Measurements from ENCODE around the gene MCM9. TPM values are rescaled to one million over a fixed set of nuclear protein-coding genes. Genes with fewer than 3 reads are reported as not detected.

MCM9 gene
- total and polyA plus RNA-seq, 2 of the 13 experiments (the other 11 are each of a cell fraction or from before 2014, with no cell fraction given) = 3.8 to 17.2 TPM

DNA sequence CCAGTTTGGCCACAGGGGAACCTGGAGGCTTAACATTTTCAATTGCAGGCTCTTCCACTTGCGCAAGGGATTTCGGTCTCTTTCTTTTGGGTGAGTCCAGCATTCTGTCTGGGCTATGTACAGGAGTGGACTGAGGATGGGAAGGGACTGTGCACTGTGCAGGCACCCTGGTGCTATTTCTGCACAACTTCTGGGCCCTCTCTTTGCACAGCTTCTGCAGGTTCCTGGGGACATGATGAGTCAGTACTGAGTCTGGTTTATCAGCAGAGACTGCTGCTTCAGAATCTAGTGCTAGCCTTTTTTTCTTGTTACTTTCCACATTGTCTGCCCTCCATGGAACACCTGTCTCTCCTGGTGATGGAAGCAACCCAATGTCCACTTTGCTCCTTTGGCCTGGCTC, 119.5 kb downstream of the MCM9 start:
- intact Hi-C loops (cut with micrococcal nuclease; ENCODE audit: unreplicated experiment) = no loop called here
- DNase-seq (ENCODE audit: low spot score) = no peak
- Histone ChIP-seq H4K20me1 (ENCODE audit: insufficient read depth, low read length) (no peaks in the 10 kb centered on the region), H3K79me2 (ENCODE audit: insufficient read depth, low read length) (no peaks in the 10 kb centered on the region), H3K36me3 (replicated peaks in 1 of 2; ENCODE audit: control insufficient read depth in 1 of 2, insufficient read depth in 2 of 2, low read length in 2 of 2) (peaks cover 5 to 17% of the 10 kb centered on the region in 2 experiments; a peak in 3 of 5 replicates), H2AFZ (ENCODE audit: low read length) (no peak overlapping the region), H3K27me3 (ENCODE audit: control insufficient read depth in 1 of 2, insufficient read depth in 2 of 2, low read length in 2 of 2) (no peaks in the 10 kb centered on the region), H3K27ac (ENCODE audit: extremely low read length, insufficient read depth, low read length) (no peak overlapping the region), H3K4me3 (replicated peaks in 1 of 3; ENCODE audit: insufficient read depth in 1 of 3, low read depth in 2 of 3, low read length in 3 of 3) (no peak overlapping the region), H3K9me3 (ENCODE audit: low read length) (no peaks in the 10 kb centered on the region), H3K9ac (ENCODE audit: insufficient read depth, low read depth, low read length) (no peak overlapping the region), H3K4me2 (ENCODE audit: low read depth, low read length) (no peak overlapping the region), H3K4me1 (ENCODE audit: insufficient read depth, low read length) (no peaks in the 10 kb centered on the region)
- CTCF ChIA-PET (ENCODE audit: low intra/inter-chr PET ratio, low total read pairs) = no interaction called here
- ATAC-seq = no peak
- POLR2A ChIA-PET = no interaction called here
- in situ Hi-C loops (cut with HindIII; ENCODE audit: extremely low pct_ligation_motif_present, low pct_unique_long_range_greater_than_20kb) = no loop called here
- WGBS (ENCODE audit: low lambda C conversion rate) = 96% methylated on average over 2 of the region's 2 CpGs
- no TSS peak for BruUV-seq (replicated peaks)
- TF ChIP-seq MYC (CRISPR knock-in tag; IDR thresholded peaks at IDR 0.05; ENCODE audit: borderline replicate concordance) = no peak
- TF ChIP-seq ZSCAN29 (CRISPR knock-in tag; conservative IDR thresholded peaks at IDR 0.05) = no peak
- TF ChIP-seq, protein P1, sequence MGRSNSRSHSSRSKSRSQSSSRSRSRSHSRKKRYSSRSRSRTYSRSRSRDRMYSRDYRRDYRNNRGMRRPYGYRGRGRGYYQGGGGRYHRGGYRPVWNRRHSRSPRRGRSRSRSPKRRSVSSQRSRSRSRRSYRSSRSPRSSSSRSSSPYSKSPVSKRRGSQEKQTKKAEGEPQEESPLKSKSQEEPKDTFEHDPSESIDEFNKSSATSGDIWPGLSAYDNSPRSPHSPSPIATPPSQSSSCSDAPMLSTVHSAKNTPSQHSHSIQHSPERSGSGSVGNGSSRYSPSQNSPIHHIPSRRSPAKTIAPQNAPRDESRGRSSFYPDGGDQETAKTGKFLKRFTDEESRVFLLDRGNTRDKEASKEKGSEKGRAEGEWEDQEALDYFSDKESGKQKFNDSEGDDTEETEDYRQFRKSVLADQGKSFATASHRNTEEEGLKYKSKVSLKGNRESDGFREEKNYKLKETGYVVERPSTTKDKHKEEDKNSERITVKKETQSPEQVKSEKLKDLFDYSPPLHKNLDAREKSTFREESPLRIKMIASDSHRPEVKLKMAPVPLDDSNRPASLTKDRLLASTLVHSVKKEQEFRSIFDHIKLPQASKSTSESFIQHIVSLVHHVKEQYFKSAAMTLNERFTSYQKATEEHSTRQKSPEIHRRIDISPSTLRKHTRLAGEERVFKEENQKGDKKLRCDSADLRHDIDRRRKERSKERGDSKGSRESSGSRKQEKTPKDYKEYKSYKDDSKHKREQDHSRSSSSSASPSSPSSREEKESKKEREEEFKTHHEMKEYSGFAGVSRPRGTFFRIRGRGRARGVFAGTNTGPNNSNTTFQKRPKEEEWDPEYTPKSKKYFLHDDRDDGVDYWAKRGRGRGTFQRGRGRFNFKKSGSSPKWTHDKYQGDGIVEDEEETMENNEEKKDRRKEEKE (IDR thresholded peaks at IDR 0.05) = no peak
- no peak for TF ChIP-seq ZNF33B (CRISPR knock-in tag; IDR thresholded peaks at IDR 0.05)
- no peak for TF ChIP-seq RFXAP (CRISPR knock-in tag; IDR thresholded peaks at IDR 0.05; ENCODE audit: borderline replicate concordance)
- TF ChIP-seq, protein P2, sequence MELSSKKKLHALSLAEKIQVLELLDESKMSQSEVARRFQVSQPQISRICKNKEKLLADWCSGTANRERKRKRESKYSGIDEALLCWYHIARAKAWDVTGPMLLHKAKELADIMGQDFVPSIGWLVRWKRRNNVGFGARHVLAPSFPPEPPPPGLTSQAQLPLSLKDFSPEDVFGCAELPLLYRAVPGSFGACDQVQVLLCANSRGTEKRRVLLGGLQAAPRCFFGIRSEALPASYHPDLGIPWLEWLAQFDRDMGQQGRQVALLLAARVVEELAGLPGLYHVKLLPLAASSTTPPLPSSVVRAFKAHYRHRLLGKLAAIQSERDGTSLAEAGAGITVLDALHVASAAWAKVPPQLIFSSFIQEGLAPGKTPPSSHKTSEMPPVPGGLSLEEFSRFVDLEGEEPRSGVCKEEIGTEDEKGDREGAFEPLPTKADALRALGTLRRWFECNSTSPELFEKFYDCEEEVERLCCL (CRISPR knock-in tag; IDR thresholded peaks at IDR 0.05; ENCODE audit: borderline replicate concordance) = no peak
- TF ChIP-seq, protein P3, sequence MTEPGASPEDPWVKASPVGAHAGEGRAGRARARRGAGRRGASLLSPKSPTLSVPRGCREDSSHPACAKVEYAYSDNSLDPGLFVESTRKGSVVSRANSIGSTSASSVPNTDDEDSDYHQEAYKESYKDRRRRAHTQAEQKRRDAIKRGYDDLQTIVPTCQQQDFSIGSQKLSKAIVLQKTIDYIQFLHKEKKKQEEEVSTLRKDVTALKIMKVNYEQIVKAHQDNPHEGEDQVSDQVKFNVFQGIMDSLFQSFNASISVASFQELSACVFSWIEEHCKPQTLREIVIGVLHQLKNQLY (CRISPR knock-in tag; IDR thresholded peaks at IDR 0.05) = no peak
- no peak for TF ChIP-seq ZNF264 (CRISPR knock-in tag; IDR thresholded peaks at IDR 0.05)
- no peak for TF ChIP-seq ZNF737 (CRISPR knock-in tag; IDR thresholded peaks at IDR 0.05; ENCODE audit: borderline replicate concordance)
- TF ChIP-seq, protein P4, sequence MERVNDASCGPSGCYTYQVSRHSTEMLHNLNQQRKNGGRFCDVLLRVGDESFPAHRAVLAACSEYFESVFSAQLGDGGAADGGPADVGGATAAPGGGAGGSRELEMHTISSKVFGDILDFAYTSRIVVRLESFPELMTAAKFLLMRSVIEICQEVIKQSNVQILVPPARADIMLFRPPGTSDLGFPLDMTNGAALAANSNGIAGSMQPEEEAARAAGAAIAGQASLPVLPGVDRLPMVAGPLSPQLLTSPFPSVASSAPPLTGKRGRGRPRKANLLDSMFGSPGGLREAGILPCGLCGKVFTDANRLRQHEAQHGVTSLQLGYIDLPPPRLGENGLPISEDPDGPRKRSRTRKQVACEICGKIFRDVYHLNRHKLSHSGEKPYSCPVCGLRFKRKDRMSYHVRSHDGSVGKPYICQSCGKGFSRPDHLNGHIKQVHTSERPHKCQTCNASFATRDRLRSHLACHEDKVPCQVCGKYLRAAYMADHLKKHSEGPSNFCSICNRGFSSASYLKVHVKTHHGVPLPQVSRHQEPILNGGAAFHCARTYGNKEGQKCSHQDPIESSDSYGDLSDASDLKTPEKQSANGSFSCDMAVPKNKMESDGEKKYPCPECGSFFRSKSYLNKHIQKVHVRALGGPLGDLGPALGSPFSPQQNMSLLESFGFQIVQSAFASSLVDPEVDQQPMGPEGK (CRISPR knock-in tag; IDR thresholded peaks at IDR 0.05) = no peak
- TF ChIP-seq, protein P5, sequence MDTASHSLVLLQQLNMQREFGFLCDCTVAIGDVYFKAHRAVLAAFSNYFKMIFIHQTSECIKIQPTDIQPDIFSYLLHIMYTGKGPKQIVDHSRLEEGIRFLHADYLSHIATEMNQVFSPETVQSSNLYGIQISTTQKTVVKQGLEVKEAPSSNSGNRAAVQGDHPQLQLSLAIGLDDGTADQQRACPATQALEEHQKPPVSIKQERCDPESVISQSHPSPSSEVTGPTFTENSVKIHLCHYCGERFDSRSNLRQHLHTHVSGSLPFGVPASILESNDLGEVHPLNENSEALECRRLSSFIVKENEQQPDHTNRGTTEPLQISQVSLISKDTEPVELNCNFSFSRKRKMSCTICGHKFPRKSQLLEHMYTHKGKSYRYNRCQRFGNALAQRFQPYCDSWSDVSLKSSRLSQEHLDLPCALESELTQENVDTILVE (CRISPR knock-in tag; IDR thresholded peaks at IDR 0.05) = no peak
- FAIRE-seq = no peak
